Osteocyte (in vitro differentiated cells): Measurements from ENCODE around the gene TGM4. TPM values are rescaled to one million over a fixed set of nuclear protein-coding genes. Genes with fewer than 3 reads are reported as not detected.

Experiments used
- DNase-seq: peaks from one replicate; pipeline ENCODE4 v3.0.0; 2021; ENCODE audit warnings: mixed read lengths; ENCODE audit not compliant: unreplicated experiment; ENCODE audit errors: extremely low spot score
- H3K27ac Mint-ChIP-seq: one replicate; pipeline ENCODE4 v1.8.0; 2021; ENCODE audit warnings: mild to moderate bottlenecking, mixed read lengths; ENCODE audit not compliant: unreplicated experiment
- H3K27me3 Mint-ChIP-seq: one replicate; pipeline ENCODE4 v1.8.0; 2021; ENCODE audit warnings: mixed read lengths; ENCODE audit not compliant: unreplicated experiment
- H3K36me3 Mint-ChIP-seq: one replicate; pipeline ENCODE4 v1.8.0; 2021; ENCODE audit warnings: mixed read lengths; ENCODE audit not compliant: unreplicated experiment
- H3K4me1 Mint-ChIP-seq: one replicate; pipeline ENCODE4 v1.8.0; 2021; ENCODE audit warnings: mixed read lengths; ENCODE audit not compliant: unreplicated experiment
- H3K4me3 Mint-ChIP-seq: one replicate; pipeline ENCODE4 v1.8.0; 2021; ENCODE audit warnings: mild to moderate bottlenecking, moderate library complexity, mixed read lengths; ENCODE audit not compliant: unreplicated experiment
- H3K9me3 Mint-ChIP-seq: one replicate; pipeline ENCODE4 v1.8.0; 2021; ENCODE audit warnings: mixed read lengths; ENCODE audit not compliant: unreplicated experiment
- total RNA-seq: library from RNA; stranded (reverse); gene quantifications from 2 replicates; pipeline ENCODE4 v1.2.1, GENCODE V29; 2021
- TF ChIP-seq, protein P1 (sequence below): fragments of 200-600 bp; sonication (generic); IDR thresholded peaks from 2 replicates; pipeline ENCODE4 v1.5.0; 2021; ENCODE audit warnings: antibody characterized with exemption, mild to moderate bottlenecking, moderate library complexity

TGM4 gene
- total RNA-seq, 1 donor from 2014 or later, result not detected

DNA sequence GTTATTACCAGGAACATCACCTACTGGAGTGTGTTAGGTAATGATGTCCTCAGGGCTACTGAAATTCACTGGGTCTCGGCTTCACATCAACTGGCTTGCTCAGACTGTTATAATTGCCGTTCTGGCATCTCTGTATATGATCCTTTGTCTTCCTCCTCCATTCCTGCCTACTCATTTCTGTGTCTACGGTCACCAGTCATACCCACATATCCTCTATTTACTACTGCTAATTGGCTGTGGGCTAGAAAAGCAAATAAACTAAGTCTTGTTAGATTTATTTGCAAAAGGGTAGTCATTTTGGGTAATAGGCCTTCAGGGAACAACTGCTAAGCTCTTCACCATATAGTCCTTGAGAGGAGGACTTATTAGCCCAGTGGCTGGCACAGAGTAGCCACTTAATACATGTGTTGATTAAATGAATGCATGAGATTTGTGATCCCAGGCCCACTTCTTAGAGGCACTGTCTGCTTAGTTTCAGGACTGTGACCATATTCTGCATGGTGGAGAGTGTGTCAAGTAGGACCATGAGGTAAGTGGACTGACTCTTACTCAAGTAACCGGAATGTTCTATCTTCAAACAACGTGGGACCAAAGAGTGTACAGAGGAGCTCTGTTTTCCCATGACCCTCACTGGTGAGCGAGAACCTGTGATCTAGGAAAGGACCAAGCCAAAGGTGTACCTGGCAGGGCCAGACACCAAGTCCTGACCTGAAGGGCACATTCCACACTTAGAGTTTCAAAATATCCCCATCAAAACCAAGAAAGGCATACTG lies 88.4 kb downstream of the TGM4 start:
- H3K9me3 Mint-ChIP-seq, result no peaks in the 10 kb centered on the region
- H3K4me1 Mint-ChIP-seq, result no peaks in the 10 kb centered on the region
- no peak for DNase-seq
- H3K4me3 Mint-ChIP-seq, result no peak overlapping the region
- H3K27me3 Mint-ChIP-seq, result no peaks in the 10 kb centered on the region
- TF ChIP-seq, protein P1, sequence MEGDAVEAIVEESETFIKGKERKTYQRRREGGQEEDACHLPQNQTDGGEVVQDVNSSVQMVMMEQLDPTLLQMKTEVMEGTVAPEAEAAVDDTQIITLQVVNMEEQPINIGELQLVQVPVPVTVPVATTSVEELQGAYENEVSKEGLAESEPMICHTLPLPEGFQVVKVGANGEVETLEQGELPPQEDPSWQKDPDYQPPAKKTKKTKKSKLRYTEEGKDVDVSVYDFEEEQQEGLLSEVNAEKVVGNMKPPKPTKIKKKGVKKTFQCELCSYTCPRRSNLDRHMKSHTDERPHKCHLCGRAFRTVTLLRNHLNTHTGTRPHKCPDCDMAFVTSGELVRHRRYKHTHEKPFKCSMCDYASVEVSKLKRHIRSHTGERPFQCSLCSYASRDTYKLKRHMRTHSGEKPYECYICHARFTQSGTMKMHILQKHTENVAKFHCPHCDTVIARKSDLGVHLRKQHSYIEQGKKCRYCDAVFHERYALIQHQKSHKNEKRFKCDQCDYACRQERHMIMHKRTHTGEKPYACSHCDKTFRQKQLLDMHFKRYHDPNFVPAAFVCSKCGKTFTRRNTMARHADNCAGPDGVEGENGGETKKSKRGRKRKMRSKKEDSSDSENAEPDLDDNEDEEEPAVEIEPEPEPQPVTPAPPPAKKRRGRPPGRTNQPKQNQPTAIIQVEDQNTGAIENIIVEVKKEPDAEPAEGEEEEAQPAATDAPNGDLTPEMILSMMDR, result no peak
- peaks cover 5% of the 10 kb centered on the region for H3K36me3 Mint-ChIP-seq
- no peak overlapping the region for H3K27ac Mint-ChIP-seq

DNA sequence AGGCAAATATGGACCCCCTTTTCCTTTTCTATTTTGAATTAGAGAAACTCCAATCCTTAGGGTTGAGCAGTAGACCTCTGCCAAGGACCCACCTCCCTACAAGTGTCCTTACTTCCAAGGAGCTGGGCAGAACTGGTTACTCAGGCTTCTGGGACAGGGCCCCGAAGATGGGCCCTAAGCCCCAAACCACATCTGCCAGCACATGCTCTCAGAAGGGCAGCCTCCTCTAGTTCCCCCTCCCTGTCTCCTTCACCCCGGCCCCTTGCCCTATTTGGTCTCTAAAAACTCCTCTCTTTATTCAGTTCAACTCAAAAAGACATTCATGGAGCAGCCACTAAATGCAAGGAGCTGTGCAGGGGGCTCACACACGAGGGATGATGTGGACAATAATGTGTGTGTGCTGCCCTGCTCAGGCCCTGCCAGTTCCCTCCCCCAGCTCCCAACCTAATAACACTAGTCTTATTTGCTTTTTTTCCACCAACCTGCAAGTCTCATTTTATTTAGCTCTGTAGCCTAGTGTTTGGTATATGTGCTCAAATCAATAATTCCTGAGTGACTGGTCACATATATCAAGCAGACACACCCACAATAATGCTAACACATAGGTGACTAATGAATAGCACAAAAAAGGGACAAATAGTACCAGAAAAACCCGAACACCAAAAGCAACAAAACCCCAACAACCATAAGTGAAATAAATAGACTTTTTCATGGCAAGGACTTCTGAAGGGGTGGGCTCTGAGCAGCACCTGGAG lies 89.3 kb downstream of the TGM4 start:
- Mint-ChIP-seq H3K27ac (no peak overlapping the region), H3K27me3 (no peaks in the 10 kb centered on the region), H3K4me3 (no peak overlapping the region), H3K9me3 (no peaks in the 10 kb centered on the region), H3K4me1 (no peaks in the 10 kb centered on the region), H3K36me3 (peaks cover under 1% of the 10 kb centered on the region)
- DNase-seq, result no peak
- TF ChIP-seq, protein P1, result no peak

Other genes starting within 250 kb of the TGM4 start
- 20.1 and 21.9 TPM in 2 replicates for gene ZNF197, start 249.6 kb upstream of the TGM4 start, total RNA-seq
- 13.7 and 13.9 TPM in 2 replicates for gene ZNF35, start 225.9 kb upstream of the TGM4 start, total RNA-seq
- not detected in 2 replicates for gene ZNF502, start 161.9 kb upstream of the TGM4 start, total RNA-seq
- 4.0 and 4.9 TPM in 2 replicates for gene ZNF501, start 145.0 kb upstream of the TGM4 start, total RNA-seq
- gene KIAA1143, start 113.0 kb upstream of the TGM4 start, total RNA-seq, result 32.5 and 35.1 TPM in 2 replicates
- gene KIF15, start 112.8 kb upstream of the TGM4 start, total RNA-seq, result 2.7 and 3.1 TPM in 2 replicates
- 18.9 and 19.4 TPM in 2 replicates for gene TMEM42, start 12.7 kb upstream of the TGM4 start, total RNA-seq
- gene ZDHHC3, start 101.6 kb downstream of the TGM4 start, total RNA-seq, result 90.3 and 96.6 TPM in 2 replicates
- gene EXOSC7, start 101.6 kb downstream of the TGM4 start, total RNA-seq, result 36.7 and 39.8 TPM in 2 replicates
- gene CLEC3B, start 151.7 kb downstream of the TGM4 start, total RNA-seq, result 166 and 181 TPM in 2 replicates